ENCODE data around the gene PTBP3.

DNA sequence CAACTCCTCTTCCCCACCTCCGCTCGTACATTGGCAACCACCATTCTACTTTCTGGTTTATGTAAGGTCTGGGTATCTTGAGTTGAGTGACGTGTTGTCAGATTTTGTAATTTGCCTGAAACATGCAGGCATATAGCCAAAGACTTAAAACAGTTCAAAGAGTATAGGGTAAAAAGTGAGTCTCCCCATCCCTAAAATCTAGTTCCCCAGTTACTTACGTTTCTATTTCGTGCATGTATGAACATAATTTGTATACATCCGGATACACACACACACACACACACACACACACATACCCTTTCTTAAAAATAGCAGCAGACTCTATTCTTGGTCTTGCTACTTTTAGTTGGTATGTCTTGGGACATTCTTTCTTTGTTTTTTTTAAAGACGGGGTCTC lies 47.4 kb upstream of the PTBP3 start:
- no peak for TF ChIP-seq JUND (IDR thresholded peaks at IDR 0.05)
- TF ChIP-seq CTCF (IDR thresholded peaks at IDR 0.05): no peak
- TF ChIP-seq TEAD4 (IDR thresholded peaks at IDR 0.05; ENCODE audit: borderline replicate concordance, insufficient read depth): no peak
- TF ChIP-seq, protein P1, sequence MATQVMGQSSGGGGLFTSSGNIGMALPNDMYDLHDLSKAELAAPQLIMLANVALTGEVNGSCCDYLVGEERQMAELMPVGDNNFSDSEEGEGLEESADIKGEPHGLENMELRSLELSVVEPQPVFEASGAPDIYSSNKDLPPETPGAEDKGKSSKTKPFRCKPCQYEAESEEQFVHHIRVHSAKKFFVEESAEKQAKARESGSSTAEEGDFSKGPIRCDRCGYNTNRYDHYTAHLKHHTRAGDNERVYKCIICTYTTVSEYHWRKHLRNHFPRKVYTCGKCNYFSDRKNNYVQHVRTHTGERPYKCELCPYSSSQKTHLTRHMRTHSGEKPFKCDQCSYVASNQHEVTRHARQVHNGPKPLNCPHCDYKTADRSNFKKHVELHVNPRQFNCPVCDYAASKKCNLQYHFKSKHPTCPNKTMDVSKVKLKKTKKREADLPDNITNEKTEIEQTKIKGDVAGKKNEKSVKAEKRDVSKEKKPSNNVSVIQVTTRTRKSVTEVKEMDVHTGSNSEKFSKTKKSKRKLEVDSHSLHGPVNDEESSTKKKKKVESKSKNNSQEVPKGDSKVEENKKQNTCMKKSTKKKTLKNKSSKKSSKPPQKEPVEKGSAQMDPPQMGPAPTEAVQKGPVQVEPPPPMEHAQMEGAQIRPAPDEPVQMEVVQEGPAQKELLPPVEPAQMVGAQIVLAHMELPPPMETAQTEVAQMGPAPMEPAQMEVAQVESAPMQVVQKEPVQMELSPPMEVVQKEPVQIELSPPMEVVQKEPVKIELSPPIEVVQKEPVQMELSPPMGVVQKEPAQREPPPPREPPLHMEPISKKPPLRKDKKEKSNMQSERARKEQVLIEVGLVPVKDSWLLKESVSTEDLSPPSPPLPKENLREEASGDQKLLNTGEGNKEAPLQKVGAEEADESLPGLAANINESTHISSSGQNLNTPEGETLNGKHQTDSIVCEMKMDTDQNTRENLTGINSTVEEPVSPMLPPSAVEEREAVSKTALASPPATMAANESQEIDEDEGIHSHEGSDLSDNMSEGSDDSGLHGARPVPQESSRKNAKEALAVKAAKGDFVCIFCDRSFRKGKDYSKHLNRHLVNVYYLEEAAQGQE (IDR thresholded peaks at IDR 0.05; ENCODE audit: low read depth, low read length): no peak
- no peak for TF ChIP-seq FOXJ3 (CRISPR knock-in tag; IDR thresholded peaks at IDR 0.05)
- TF ChIP-seq RFX5 (IDR thresholded peaks at IDR 0.05; ENCODE audit: low read length): no peak
- TF ChIP-seq EZH2phosphoT487 (IDR thresholded peaks at IDR 0.05; ENCODE audit: borderline replicate concordance, low read depth): no peak
- TF ChIP-seq FOXM1 (IDR thresholded peaks at IDR 0.05; ENCODE audit: low read depth): no peak
- TF ChIP-seq RAD21 (IDR thresholded peaks at IDR 0.05; ENCODE audit: low read length): no peak
- TF ChIP-seq, protein P2, sequence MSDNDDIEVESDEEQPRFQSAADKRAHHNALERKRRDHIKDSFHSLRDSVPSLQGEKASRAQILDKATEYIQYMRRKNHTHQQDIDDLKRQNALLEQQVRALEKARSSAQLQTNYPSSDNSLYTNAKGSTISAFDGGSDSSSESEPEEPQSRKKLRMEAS (IDR thresholded peaks at IDR 0.05; ENCODE audit: low read depth): no peak
- TF ChIP-seq, protein P3, sequence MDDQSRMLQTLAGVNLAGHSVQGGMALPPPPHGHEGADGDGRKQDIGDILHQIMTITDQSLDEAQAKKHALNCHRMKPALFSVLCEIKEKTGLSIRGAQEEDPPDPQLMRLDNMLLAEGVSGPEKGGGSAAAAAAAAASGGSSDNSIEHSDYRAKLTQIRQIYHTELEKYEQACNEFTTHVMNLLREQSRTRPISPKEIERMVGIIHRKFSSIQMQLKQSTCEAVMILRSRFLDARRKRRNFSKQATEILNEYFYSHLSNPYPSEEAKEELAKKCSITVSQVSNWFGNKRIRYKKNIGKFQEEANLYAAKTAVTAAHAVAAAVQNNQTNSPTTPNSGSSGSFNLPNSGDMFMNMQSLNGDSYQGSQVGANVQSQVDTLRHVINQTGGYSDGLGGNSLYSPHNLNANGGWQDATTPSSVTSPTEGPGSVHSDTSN (IDR thresholded peaks at IDR 0.05): no peak
